HG03565 (cell line): Measurements from ENCODE around the gene FBXL5.
"Not testable (repeated sequence)": the region's sequence is repeated elsewhere in the genome, so short reads cannot be mapped to it uniquely, and the experiment has no call there.

ENCODE experiments used
- ATAC-seq: cut with Tn5 transposase; IDR thresholded peaks from one replicate; pipeline ENCODE4 v1.9.1; 2021; ENCODE audit warnings: mild to moderate bottlenecking, moderate library complexity; ENCODE audit not compliant: unreplicated experiment

The FBXL5 gene

GRCh38 chr4:15652191-15652590 is 3.0 kb downstream of the FBXL5 start:
- no peak for ATAC-seq

GRCh38 chr4:15651676-15652075 is 3.5 kb downstream of the FBXL5 start:
- ATAC-seq: no peak

- peak; percentile 38 for ATAC-seq
These were observed 5.1 kb downstream of the FBXL5 start for GRCh38 chr4:15649914-15650545.

GRCh38 chr4:15648600-15648999 is 6.6 kb downstream of the FBXL5 start:
- ATAC-seq: no peak

- no peak for ATAC-seq
These were observed 16.7 kb downstream of the FBXL5 start for GRCh38 chr4:15638418-15638817.

GRCh38 chr4:15636818-15637217 is 18.3 kb downstream of the FBXL5 start:
- ATAC-seq: no peak

- not testable (repeated sequence) for ATAC-seq
These were observed 37.8 kb downstream of the FBXL5 start for GRCh38 chr4:15617407-15617806.

- ATAC-seq: not testable (repeated sequence)
These were observed 40.3 kb downstream of the FBXL5 start for GRCh38 chr4:15614891-15615290.

- no peak for ATAC-seq
These were observed 43.0 kb downstream of the FBXL5 start for GRCh38 chr4:15612136-15612535.

- no peak for ATAC-seq
These were observed 44.3 kb downstream of the FBXL5 start for GRCh38 chr4:15610855-15611254.

- ATAC-seq: no peak
These were observed 49.6 kb downstream of the FBXL5 start for GRCh38 chr4:15605537-15605936.

- no peak for ATAC-seq
These were observed 53.3 kb downstream of the FBXL5 start for GRCh38 chr4:15601862-15602261.

GRCh38 chr4:15600176-15600575 is 55.0 kb downstream of the FBXL5 start:
- no peak for ATAC-seq

- ATAC-seq: no peak
These were observed 56.5 kb downstream of the FBXL5 start for GRCh38 chr4:15598644-15599043.

- no peak for ATAC-seq
These were observed 62.4 kb downstream of the FBXL5 start for GRCh38 chr4:15592799-15593198.

GRCh38 chr4:15587649-15588048 is 67.5 kb downstream of the FBXL5 start:
- no peak for ATAC-seq

GRCh38 chr4:15586066-15586465 is 69.1 kb downstream of the FBXL5 start:
- ATAC-seq: no peak

- ATAC-seq: no peak
These were observed 69.8 kb downstream of the FBXL5 start for GRCh38 chr4:15585331-15585730.

GRCh38 chr4:15584785-15585184 is 70.4 kb downstream of the FBXL5 start:
- ATAC-seq: no peak

- ATAC-seq: no peak
These were observed 77.6 kb downstream of the FBXL5 start for GRCh38 chr4:15577508-15577907.

GRCh38 chr4:15575966-15576365 is 79.2 kb downstream of the FBXL5 start:
- no peak for ATAC-seq

- no peak for ATAC-seq
These were observed 85.4 kb downstream of the FBXL5 start for GRCh38 chr4:15569746-15570145.

GRCh38 chr4:15568821-15569220 is 86.3 kb downstream of the FBXL5 start:
- ATAC-seq: no peak
